Uterus (tissue), 2 donors: ENCODE results near the gene CCDC50.

Experiments
- POLR2A ChIP-seq, 2 donors: fragments of 450-650 bp; IDR thresholded peaks; one replicate each; pipeline ENCODE4 v1.6.1; 2016; ENCODE audit warnings: antibody characterized with exemption in 2 of 2, mild to moderate bottlenecking in 1 of 2, moderate library complexity in 1 of 2
- TF ChIP-seq, protein P1 (sequence below), 4 experiments: fragments of 200-600 bp in 2 of 4; fragments of 450-650 bp in 2 of 4; sonication (generic) in 2 of 4; IDR thresholded peaks; one replicate each; pipeline ENCODE4 v1.5.1; 2016 to 2019; ENCODE audit warnings: antibody characterized with exemption in 4 of 4, mild to moderate bottlenecking in 2 of 4, moderate library complexity in 1 of 4

DNA sequence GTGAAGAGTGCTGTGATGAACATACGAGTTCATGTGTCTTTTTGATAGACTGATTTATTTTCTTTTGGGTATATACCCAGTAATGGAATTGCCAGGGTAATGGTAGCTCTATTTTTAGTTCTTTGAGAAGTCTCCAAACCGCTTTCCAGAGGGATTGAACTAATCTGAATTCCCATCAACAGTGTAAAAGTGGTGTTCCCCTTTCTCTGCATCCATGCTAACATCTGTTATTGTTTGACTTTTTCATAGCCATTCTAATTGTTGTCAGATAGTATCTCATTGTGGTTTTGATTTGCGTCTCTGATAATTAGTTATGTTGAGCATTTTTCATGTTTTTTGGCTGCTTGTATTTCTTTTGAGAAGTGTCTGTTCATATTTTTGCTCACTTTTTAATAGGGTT, 55.9 kb downstream of the CCDC50 start:
- TF ChIP-seq POLR2A (IDR thresholded peaks at IDR 0.05) = no peak
- TF ChIP-seq, protein P1, sequence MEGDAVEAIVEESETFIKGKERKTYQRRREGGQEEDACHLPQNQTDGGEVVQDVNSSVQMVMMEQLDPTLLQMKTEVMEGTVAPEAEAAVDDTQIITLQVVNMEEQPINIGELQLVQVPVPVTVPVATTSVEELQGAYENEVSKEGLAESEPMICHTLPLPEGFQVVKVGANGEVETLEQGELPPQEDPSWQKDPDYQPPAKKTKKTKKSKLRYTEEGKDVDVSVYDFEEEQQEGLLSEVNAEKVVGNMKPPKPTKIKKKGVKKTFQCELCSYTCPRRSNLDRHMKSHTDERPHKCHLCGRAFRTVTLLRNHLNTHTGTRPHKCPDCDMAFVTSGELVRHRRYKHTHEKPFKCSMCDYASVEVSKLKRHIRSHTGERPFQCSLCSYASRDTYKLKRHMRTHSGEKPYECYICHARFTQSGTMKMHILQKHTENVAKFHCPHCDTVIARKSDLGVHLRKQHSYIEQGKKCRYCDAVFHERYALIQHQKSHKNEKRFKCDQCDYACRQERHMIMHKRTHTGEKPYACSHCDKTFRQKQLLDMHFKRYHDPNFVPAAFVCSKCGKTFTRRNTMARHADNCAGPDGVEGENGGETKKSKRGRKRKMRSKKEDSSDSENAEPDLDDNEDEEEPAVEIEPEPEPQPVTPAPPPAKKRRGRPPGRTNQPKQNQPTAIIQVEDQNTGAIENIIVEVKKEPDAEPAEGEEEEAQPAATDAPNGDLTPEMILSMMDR (IDR thresholded peaks at IDR 0.05) = no peak
